Activated CD4-positive, alpha-beta T cell treated with anti-CD3 and anti-CD28 coated beads, Interleukin-2, amount 50 U/mL, for 48 hours (primary cell): ENCODE measurements around the gene UBA3.

Experiments used
- DNase-seq, 2 experiments: peaks; one replicate each; pipeline ENCODE4 v3.0.0-alpha.2; 2020

Gene UBA3

DNA sequence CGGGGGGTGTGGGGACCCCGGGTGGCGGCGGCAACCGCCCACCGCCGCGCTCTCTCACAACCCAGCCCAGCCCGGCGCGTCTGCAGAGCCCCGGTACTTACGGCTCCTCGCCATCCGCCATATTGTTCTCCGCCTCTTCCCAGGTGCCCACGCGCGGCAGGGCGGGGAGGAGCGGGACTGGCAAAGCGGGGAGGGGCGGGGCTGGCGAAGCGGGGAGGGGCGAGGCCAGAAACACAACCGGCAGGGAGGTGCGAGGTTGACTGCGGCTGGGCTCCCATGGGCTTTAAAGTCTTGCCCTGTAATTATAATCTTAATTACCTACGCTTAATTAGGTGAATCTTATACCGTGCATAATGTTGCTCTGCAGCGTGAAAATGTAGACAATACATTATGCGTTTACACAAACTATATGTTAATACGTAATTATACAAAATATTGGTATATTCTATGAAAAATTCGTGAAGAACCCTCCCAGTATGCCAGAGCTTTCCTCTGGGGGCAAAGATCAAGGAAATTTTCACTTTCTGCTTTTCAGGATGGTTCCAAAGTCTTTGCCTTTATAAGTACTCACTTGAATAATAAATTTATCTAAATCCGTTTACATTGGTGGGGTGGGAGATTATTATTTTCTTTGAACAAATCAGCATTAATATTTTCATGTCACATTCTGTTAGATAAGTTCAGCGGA lies at the start of gene UBA3:
TSS of gene UBA3 (minus strand) at position 133 of the 688 bp plus-strand sequence. CDS start at position 121, 12 bp downstream.
- DNase-seq, result peak; percentile 93 to 95

GRCh38 chr3:69129531-69129930 lies 49.4 kb upstream of the UBA3 start:
- no peak for DNase-seq

- no peak for DNase-seq
Measured at GRCh38 chr3:69128509-69128908, 48.3 kb upstream of the UBA3 start.

GRCh38 chr3:69126999-69127398 lies 46.8 kb upstream of the UBA3 start:
- no peak for DNase-seq

GRCh38 chr3:69126216-69126615 lies 46.1 kb upstream of the UBA3 start:
- no peak for DNase-seq

DNA sequence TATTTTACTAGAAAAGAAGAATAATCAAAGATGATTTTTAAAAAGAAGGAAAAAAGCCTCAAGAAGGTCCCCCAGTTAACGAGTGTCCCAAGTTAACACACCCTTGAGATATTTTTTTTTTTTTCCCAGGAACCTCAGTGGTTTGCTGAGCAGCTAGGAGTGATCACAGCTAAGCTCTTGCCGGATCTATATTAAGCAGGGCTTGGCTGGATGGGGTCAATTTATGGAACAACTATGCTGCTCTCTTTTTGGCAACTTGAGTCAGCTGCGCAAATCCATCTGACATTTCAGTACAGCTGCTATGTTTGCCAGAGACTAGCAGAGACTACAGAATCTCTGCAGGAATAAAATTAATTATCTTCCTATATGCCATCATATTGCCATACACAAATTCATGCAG lies 42.2 kb upstream of the UBA3 start, which contains the start of gene LMOD3:
TSS of gene LMOD3 (minus strand) at position 193 of the 400 bp plus-strand sequence. CDS start 209 bp downstream, outside the sequence.
- DNase-seq, result no peak

DNA sequence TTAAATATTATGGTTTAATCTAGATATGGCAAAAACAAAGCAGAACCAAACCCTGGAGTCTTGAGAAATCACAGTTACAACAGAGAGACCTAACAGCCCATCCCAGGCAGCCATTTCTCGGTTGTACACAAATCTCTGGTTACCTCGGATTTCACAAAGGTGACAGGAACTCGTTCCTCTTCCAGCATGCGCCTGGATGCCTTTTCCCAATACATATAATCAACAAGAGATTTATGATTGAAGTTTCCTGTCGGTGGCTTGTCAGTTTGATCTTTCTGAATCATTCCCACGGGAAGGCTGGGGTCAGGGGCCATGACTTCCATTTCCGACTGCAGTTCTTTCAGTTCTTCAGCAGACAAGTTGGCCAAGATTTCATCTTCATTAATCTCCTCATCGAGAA lies 41.8 kb upstream of the UBA3 start:
- no peak for DNase-seq

DNA sequence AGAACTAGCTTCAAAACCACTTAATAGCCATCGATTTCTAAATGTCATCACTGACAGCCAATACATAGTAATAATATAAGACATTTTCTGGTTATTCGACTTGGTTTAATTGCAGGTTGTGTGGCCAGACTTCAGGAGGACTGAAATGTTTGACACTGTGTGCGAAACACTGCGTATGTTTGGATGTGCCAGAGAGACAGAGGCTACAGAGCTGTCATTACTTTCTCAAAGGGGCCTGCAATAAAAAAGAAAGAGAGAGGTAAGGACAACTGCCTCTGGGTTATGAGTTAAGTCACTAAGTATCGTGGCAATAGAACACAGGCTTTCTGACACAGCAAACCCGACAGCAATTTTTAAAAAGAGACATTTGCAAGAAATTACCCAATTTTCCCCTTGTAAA lies 41.3 kb upstream of the UBA3 start:
- DNase-seq, result no peak

- peak; percentile 85 to 89 for DNase-seq
Measured at GRCh38 chr3:69120879-69121464, 40.8 kb upstream of the UBA3 start.

- no peak for DNase-seq
Measured at GRCh38 chr3:69119681-69120080, 39.5 kb upstream of the UBA3 start.

DNA sequence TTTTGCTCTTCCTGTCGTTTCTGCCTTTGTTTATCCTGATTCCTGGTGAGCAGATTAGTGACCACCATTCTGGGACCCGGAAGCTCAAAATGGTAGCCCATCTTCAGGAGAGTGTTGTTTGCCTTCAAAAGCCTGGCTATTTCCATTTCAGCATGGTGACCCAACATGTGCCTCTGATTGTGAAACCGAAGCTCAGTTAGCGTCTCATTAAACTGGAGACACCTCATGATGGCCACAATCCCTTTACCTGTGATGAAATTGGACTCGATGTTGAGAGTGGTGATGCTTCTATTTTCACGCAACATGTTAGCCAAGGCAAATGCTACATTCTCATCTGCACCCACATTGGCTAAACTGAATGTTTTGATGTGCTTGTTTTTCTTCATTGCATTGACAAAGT lies 39.0 kb upstream of the UBA3 start:
- no peak for DNase-seq

DNA sequence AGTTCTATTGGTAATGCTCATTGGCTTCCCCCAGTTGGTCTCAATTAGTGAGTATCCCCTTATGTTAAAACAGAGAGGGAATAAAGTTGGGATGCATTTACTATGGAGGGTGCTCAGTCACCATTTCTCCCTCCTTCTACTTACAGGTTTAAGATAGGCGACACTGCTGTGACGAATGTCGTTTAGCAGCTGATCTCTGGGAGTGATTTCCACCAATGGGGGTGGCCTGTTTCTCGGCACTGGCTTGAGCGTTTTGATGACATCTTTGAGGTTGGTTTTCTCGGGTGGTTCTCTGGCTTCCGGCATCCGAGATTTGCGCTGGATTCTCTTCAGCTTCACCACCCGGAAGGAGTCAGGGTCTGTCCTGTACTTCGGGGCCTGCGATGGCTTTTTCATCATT lies 38.4 kb upstream of the UBA3 start:
- no peak for DNase-seq

DNA sequence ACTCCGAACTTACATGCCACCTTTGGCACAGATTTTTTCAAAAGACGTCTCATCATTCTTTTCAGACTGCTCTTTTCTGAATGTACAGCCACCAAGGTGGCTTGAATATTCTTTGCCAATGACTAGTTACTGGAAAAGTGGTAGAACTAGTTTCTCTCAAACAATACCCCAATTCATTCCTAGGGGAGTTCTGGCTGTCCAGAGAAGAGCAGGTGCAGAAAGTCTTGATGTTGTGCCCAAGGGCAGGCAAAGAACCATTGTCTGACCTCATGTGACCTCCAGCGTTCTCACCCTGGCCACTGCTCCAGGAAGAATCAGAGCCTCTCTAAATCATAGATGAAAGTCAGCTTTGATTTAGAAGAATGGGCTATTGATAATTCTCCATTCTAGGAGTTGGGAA lies 36.7 kb upstream of the UBA3 start:
- DNase-seq, result no peak

DNA sequence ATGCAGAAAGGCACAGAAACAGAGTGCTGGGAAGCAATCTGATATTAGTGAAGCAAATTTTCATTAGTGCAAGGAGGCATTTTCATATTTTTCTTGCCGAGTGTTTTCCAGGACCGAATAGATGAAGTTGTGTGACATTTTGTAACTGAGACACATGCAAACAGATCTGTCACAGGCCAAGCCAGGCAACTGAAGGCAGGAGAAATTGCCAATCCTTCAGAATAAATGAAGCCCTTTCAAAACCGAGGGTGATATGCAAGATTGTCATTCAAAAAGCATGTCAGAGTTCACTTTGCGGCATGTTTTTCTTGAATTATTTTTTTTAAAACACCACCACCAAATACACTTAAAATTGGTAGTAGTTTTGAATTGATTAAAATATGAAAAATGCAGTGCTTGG lies 36.0 kb upstream of the UBA3 start:
- no peak for DNase-seq

DNA sequence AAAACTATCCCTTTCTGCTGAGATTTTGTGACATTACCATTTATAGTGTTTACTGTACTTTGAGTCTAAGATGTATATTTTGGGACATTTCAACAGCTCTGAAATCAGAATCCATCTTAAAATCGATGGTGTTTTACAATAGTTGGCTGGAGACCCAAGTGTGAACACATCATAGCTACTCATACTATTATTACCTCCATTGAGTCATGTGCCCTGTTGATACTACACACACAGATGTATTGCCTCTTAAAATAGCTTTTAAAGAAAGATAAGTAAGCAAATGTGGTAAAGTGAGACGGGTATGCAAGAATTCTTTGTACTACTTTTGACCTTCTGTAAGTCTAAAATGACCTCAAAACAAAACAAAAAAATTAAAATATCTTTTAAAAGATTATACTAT lies 35.6 kb upstream of the UBA3 start:
- DNase-seq, result no peak

GRCh38 chr3:69113536-69113935 lies 33.4 kb upstream of the UBA3 start:
- DNase-seq, result no peak

DNA sequence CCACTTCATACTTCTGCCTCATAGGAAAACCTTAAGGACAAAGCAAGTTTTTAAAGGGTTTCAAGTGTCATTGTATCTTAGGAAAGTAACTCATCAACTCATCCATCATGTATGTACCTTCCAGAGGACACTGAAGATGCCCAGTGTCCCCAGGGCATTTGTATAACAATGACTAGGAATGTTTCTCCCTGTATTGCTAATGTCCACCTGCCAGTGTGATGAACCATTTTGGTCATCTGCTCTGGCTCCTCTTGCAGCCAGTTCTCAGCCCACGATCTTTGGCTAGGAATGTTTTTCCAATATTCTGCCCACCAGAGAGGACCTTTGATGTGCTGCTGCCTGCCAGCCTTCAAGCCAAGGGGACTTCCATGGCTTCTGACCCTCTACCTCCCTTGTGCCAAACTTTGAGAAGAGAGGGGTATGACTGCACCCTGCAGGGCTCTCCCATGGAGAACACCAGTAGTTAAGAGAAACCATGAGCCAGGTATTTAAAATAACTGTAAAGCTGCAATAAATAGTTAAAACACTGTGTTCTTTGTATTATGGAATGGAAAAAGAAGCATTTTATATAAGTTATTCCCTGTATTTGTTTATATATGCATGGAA lies 30.9 kb upstream of the UBA3 start:
- DNase-seq, result no peak

- no peak for DNase-seq
Measured at GRCh38 chr3:69108811-69109210, 28.6 kb upstream of the UBA3 start.

- no peak for DNase-seq
Measured at GRCh38 chr3:69107841-69108240, 27.7 kb upstream of the UBA3 start.

- DNase-seq, result no peak
Measured at GRCh38 chr3:69105320-69105719, 25.2 kb upstream of the UBA3 start.

DNA sequence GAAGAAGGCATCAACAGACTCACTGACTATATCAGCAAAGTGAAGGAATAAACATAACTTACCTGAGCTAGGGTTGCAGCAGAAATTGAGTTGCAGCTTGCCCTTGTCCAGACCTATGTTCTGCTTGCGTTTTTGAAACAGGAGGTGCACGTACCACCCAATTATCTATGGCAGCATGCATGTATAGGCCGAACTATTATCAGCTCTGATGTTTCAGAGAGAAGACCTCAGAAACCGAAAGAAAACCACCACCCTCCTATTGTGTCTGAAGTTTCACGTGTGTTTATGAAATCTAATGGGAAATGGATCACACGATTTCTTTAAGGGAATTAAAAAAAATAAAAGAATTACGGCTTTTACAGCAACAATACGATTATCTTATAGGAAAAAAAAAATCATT lies 24.4 kb upstream of the UBA3 start:
- no peak for DNase-seq

DNA sequence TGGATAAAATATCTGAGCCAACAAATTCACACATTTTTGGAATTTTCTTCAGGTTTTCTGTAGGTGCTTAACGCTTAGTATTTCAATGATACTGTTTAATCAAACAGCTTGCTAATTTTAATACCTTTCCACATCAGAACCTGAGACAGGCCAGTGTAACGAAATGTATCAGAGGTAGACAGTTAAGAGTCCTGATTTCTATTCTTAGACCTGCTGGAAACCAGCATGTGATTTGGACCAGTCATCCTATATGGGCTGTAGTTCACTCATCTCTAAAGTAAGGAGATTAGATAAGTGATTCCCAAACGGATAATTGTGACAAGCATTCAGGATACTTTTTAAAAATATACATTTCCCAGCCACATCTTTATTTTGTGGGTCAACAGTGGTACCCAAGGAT lies 23.0 kb upstream of the UBA3 start:
- no peak for DNase-seq

DNA sequence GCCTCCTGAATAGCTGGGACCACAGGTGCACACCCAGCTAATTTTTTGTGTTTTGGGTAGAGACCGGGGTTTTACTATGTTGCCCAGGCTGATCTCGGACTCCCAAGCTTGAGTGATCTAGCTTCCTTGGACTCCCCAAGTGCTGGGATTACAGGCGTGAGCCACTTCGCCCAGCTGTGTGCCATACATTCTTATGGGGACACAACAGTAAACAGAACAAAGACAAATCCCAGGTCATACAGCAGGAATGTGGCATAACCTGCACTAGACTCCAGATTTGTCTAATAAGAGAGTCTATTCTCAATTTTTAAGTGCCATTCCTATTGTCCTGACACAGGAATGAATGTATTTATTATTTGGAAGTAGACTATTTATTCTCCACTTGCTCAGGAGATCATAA lies 22.2 kb upstream of the UBA3 start:
- no peak for DNase-seq

GRCh38 chr3:69099576-69099975 lies 19.4 kb upstream of the UBA3 start:
- no peak for DNase-seq
